Endothelial cell of umbilical vein (primary cell): ENCODE measurements around the gene DPH6.

Source experiments
- CTCF ChIP-seq, 2 donors: IDR thresholded peaks; 1 replicate in 1 of 2; 2 replicates in 1 of 2; pipeline ENCODE4 v1.5.1; 2011; ENCODE audit warnings: low read length in 2 of 2, mild to moderate bottlenecking in 2 of 2, moderate library complexity in 2 of 2, control low read depth in 1 of 2, inconsistent platforms in 1 of 2, low read depth in 1 of 2; ENCODE audit not compliant: insufficient read depth in 1 of 2; ENCODE audit errors: extremely low read depth in 1 of 2
- TF ChIP-seq, protein P1 (sequence below): IDR thresholded peaks from 2 replicates; pipeline ENCODE4 v1.6.1; 2011; ENCODE audit not compliant: insufficient read depth, insufficient read length

DNA sequence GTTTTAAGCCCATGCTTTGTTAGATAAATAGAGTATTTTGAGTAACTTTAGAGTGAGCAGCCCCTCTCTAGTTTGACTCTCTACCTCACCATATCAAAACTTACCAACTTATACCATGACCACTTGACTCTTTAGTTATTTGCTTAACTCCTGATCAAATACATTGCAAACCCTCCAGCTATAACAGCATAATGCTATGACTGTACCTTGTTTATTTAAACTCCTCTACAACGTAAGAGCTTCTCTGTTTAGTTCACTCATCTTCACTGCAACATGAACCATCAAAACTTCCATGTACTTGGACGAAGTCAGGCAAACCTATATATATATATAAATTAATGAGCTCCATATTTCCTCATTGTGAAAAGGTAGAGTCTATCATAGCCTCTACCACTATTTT lies 218.2 kb downstream of the DPH6 start:
- TF ChIP-seq CTCF (IDR thresholded peaks at IDR 0.05; ENCODE audit: extremely low read depth in 1 of 2, insufficient read depth in 1 of 2, low read depth in 1 of 2, low read length in 2 of 2), result no peak
- TF ChIP-seq, protein P1, sequence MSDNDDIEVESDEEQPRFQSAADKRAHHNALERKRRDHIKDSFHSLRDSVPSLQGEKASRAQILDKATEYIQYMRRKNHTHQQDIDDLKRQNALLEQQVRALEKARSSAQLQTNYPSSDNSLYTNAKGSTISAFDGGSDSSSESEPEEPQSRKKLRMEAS, result no peak
